HG02623 (cell line): ENCODE results near the gene CFAP92.
"Not testable (repeated sequence)": the region's sequence is repeated elsewhere in the genome, so short reads cannot be mapped to it uniquely, and the experiment has no call there.

Experiments
- ATAC-seq: cut with Tn5 transposase; IDR thresholded peaks from one replicate; pipeline ENCODE4 v1.9.1; 2021; ENCODE audit warnings: moderate library complexity; ENCODE audit not compliant: unreplicated experiment

Gene CFAP92

DNA sequence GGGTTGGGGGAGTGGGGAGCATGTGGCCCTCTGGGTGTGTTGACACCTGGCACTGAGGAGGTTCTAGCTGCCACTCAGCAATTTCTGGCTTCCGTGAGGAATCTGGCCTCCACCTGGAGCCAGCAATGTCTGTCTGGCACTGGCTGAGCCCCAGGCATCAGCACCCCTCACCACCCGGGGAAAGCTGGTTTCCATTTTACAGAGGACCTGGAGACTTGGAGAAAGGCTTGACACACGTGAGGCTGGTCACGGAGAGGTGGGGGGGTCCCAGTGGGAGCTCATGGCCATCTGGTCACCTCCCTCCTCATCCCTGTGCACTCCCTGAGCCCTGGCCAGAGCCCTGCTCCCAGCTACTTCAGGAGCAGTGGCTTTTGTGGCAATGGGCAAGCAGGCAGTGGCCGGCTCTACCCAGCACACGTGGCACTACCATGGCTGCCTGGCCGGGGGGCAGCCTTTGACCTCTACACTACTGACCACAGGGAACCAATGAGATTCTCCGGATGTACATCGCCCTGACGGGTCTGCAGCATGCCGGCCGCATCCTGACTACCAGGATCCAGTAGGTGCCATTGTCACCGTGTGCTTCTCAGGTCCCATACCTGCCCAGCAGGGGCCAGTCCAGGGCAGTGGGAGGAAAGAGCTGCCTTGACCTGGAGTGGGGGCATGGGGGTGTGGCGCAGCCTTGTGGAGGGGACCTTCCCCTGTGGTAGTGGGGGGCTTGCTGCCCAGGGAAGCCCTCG is 86.0 kb downstream of the CFAP92 start:
- no peak for ATAC-seq

DNA sequence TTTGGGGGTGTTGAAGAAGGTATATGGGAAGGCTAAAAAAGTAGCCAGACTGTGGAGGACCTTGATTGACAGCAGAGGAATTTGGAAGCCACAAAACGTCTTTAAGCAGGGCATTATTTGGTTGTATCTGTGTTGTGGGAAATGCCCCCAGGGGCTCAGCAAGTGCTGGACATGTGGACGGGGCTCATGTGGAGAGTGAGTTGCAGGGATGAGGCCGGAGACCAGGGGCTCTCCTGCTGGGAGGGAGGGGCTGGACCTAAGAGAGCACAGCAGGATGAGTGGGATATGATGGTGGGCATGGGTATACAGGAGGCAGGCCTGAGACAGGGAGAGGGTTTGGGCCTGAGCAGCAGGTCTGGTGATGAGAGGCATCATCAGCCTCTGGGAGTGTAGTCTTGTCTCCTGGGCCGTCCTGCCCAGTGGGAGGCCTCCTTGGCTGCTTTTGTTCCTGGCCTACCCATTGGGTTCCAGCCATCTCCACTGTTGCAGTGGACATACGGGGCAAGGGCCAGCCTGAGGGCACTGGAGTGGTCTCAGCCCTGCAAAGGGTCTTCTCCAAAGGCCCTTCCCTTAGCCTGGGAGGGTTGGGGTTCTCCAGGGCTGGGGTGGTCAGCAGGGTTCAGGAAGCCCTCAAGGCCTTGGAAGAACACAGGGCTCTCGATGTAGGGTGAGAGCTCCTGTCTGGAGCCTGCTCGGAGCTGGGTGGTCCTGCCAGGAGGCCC is 86.9 kb downstream of the CFAP92 start:
- ATAC-seq = no peak

DNA sequence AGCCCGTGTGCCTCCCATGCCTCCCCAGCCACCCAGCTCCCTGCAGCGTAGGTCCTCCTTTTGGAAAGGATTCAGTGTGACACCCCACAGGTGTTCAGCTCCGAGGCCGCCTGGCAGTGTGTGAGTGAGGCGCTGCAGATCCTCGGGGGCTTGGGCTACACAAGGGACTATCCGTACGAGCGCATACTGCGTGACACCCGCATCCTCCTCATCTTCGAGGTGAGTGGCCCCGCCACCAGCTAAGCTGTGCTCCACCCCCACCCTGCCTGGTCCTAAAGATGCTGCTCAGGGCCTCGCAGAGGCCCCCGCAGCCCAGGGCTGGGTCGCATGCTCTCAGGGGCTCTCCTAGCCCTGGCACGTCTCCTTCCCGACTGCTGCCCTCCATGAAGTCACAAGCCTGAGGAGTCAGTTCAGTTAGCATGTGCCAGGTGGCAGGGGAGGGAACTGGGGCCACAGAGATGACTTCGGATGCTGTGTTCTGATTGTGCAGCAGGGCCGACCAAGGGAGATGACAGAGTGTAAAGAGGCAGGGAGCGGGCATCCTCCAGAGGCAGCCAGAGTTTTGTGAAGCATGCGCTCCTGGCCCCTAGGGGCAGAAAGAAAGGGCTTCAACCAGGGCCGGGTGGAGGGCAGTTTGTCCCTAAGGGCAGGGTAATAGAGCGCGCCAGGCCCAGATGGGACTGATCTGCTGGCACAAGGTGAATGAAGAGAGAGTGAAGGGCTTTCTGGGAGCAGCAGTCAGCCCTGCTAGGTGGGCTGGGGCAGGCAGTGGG is 87.7 kb downstream of the CFAP92 start:
- ATAC-seq = no peak

DNA sequence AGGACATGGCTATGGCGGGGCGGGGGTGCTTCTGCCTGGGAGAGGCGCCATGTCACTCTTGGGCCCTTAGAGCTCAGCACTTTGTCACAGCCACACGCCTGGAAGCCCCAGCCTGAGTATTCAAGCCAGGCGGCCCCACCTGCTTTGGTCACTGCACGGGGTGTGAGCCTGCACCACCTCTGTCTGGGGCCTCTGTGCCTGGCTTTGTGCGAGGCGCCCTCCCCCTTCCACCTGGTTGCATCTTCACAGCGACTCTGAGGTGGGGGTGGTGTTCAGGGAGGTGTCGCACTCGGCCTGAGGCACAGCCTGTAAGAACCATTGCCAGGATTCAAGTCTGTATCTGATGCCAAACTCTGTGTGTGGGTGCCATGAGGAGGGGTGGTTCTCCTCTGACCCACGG is 90.4 kb downstream of the CFAP92 start:
- ATAC-seq = no peak

DNA sequence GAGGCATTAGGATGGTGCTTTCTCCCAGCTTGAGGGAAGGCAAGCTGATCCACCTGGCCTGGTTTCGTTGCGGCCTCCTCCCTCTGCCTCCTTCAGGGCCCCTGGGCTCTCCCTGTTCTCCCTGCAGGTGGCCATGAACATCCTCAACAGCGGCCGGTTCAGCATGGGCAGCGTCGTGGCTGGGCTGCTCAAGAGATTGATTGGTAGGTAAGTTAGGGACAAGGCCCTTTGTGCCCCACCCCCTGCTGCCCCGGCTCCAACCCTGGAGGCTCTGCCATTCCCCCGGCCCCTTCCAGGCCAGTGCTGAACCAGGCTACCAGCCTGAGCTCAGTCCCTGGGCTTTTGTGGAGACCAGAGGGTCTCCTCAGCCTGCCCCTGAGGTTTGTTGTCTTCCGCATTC is 91.5 kb downstream of the CFAP92 start:
- ATAC-seq = no peak

DNA sequence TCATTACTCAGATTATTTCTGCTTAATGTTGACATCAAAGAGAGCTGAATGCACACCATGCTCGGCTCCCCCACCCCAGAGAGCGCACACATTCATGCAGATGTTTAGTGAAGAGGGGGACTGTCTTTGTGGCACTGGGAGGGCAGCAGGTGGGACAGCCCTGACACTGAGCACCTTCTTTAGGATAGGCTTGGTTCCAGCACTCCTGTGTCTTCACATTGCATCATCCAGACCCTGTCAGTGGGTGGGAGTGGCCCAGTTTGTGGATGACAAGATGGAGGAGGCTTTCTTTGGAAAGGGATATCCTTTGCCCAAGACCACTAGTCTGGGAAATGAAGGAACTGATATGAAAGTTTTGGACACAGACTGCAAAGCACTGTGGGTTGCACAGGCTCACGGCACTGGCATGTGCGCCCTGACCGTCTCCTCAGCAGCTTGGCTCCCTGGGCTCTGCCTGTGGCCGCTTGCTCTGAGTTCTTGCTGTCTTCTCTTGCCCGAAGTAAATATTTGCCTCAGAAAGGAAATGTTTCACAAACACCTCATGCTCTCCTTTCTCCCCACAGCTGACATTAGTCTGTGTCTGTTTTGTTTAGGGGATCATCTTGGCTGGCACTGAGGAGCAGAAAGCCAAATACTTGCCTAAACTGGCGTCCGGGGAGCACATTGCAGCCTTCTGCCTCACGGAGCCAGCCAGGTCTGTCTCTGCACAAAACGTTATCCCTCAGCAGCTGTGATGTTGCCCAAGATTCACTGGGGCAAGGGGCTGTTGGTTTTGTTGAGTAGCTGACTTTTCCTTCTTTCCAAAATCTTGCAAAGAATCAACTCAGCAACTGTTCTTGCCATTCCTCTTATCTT is 97.8 kb downstream of the CFAP92 start:
- ATAC-seq = no peak

DNA sequence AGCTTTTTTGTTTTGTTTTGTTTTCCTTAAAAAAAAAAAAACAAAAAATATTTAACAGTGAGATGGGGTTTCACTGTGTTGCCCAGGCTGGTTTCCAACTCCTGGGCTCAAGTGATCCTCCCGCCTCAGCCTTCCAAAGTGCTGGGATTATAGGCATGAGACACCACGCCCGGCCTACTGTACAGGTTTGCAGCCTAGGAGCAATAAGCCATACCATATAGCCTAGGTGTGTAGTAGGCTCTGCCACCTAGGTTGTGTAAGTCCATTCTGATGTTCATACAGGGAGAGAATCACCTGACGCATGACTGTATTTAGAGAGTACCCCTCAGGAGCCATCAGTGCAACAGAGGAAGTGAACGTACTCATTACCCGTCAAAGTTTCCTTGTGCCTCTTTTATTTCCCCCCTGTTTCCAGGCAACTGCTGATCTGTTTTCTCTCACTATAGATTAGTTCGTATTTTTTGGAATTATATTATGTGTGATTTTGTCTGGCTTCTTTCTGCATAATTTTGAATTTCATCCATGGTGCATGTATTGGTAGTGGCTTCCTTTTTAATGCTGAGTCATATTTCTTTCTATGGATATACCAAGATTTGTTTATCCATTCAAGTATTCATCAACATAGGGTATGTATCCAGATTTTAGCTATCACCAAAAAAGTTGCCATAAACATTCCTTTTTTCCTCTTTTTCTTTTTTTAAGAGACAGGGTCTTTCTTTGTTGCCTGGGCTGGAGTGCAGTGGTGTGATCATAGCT is 104.6 kb downstream of the CFAP92 start:
- no peak for ATAC-seq

DNA sequence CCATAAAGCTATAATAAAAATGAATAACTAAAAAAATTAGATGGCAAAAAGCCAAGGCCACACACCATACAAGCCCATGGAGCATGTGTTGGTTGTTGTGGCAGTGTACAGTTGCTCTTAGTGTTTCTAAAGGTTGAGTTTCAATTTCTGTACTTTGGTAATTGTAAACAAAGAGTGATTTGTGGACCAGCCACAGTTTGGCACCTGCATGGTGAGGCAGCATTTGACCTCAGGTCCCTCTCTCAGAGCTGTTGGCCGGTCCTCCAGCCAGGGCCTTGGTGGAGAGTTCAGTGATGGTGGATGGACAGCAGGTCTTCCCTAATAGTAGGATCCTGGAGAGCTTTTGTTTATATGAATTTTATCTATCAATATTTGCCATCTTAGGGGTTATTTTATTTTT is 108.9 kb downstream of the CFAP92 start:
- ATAC-seq = no peak

DNA sequence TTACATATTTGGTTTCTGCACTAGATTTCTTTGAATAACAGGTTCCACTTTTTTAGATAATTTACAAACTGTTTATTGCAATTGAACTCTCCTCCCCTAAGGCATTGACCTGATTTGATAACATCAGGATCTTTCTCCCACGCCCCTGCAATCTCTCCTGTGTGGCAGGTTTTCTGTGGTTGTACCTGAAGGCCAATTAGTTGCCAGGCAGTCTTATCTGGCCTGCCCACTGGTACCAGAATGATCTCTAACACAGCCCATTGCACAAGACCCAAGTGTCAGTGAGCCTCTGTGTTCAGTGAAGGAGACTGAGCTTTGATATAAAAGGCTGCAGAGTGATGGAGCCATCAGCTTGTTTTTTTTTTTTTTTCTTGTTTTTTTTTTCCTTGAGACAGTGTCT is 111.2 kb downstream of the CFAP92 start:
- ATAC-seq = no peak

DNA sequence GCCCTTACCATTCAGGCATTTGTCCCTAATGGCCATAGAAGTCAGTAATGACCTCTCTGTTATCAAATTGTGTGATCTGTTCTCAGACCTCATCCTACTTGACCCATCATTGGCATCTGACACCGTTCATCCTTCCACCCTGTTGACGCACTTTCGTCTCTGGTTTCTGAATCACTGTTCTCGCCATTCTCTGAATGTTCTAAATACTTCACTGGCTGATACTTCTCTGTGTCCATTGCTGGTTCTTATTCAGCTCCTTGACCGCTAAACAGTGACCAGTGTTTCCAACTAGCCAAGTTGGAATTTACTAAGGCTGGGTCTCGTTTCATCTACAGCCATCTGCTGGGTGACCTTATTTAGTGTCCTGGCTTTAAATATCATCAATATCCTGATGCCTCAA is 112.3 kb downstream of the CFAP92 start:
- no peak for ATAC-seq

DNA sequence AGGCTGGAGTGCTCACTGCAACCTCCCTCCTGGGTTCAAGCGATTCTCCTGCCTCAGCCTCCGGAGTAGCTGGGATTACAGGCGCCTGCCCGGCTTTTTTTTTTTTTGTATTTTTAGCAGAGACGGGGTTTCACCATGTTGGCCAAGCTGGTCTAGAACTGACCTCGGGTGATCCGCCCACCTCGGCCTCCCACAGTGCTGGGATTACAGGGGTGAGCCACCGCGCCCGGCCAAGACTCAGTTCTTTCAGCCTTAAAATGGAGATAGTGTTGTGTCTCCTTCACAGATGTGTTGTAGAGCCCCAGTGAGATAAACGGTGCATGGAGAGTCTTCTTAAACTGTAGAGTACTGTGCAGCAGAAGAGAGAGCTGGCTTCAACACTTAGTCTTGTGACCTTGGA is 113.4 kb downstream of the CFAP92 start:
- ATAC-seq = not testable (repeated sequence)

DNA sequence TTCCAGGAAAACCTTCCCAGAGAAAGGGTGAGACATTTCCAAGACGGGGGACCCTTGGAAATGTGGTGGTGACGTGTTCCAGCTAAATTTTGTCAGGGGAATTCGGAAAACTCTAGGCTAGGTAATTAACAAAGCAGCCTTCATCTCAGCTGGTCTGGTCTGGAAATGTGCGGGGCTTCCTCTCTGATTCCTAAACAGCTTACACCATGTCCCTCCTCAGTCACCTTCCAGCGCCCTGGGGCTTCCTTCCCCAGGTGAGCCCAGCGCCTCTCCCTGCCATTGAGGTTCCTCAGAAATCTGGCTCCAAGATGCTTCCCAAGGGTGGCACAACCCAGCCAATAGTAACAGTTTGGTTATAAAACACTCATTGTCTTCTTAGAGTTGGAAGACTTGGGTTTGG is 113.9 kb downstream of the CFAP92 start:
- no peak for ATAC-seq

DNA sequence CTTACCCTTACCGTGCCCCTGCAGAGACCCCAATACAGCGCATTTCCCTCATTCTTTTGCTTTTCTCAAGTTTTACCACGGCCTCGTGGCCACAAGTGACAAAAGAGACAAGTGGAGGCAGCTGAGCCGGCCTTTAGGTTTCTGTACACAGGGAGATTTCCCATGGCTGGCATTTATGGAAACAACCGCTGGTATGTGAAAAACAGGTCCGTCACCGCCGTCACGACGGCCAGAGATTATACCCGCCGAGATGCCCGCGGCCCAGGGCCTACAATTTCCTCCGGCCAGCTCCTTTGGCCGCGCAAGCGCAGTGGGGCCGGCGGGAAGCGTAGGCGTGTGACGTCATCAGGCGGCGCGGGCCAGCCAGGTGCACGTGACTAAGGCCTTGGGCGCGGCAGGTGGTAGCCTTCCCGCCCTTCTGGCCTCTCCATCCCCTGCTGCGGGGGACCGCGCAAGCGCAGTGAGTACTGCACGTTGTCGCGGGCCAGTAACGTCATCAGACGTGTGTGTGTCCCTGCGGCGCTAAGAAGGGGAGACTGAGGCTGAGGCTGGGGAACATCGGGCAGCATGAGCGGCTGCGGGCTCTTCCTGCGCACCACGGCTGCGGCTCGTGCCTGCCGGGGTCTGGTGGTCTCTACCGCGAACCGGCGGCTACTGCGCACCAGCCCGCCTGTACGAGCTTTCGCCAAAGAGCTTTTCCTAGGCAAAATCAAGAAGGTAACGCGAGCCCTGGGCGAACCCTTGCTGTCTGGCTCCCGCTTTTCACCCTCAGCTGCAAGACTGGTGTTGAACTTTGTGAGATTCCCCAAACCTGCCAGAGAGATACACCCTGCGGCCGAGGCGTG is 114.5 kb downstream of the CFAP92 start, which contains the start of gene ACAD9:
TSS of gene ACAD9 (plus strand) at position 496 of the 845 bp plus-strand sequence. CDS start at position 568, 72 bp downstream.
- peak; percentile 87 for ATAC-seq

DNA sequence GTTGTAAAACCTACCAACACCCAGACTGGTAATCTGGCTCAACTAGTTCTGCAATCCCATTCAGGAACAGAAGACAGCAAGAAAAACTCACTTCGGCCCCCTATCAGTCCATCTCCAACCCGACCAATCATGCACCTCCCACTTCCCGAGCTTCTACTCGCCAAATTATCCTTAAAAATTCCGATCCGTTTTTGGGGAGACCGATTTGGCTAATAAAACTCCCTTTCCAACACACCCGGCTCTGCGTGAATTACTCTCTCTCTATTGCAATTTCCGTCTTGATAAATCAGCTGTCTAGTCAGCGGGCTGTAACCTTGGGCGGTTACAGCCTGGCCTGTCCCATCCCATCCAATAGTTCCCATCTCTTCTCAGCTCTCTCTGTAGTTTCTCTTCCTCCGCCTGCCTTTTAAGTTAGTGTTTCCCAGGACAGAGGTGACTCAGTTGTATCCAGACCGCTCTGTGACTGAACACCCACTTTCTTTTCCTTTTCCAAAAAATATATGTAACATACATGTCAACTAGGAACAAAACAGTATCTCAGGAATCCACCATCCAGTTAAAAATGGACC is 115.2 kb downstream of the CFAP92 start:
- peak; percentile 12 for ATAC-seq

DNA sequence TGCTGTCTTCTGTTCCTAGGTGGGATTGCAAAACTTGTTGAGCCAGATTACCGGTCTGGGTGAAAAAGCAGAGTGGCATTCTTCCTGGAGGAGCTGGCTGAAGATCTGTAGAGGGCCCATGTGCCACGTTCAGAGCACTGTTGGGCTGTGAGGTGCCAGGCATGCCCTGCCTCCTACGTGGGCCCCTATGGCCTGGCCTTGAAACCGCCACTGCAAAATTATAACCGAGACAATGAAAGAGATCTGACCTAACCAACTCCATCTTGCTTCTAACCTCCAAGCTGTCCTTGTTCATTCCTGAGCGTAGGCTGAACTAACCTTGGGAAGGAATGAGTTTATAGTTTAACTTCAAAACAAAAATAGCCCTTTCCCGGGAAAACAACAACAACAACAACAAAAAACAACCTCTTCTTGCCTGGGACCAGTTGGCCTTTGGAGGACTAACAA is 115.8 kb downstream of the CFAP92 start:
- ATAC-seq = no peak

DNA sequence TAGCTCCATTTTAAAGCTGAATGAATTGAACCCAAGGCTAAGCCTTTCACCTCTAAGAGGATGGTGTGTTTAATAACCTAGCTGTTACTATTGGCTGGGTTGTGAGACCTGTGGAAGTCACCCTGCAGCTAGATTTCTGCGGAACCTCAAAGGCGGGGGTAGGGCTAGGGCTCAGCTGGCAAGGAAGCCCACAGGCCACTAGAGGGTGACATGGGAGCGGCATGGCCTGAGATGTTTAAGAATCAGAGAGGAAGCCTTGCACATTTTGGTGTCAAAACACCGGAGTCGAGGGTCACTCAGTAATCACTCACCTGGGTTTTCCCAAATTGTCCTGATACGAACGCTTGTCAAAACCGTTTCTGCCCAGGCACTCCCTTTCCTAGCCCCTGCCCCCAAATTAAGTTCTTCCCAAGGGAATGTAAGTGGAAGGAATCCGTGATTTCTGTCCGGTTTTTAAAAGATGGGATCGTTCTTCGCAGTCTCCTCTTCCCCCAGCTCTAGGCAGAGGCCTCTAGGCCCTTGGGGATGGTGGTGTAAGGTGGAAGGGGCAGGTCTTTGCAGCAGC is 118.2 kb downstream of the CFAP92 start:
- no peak for ATAC-seq

DNA sequence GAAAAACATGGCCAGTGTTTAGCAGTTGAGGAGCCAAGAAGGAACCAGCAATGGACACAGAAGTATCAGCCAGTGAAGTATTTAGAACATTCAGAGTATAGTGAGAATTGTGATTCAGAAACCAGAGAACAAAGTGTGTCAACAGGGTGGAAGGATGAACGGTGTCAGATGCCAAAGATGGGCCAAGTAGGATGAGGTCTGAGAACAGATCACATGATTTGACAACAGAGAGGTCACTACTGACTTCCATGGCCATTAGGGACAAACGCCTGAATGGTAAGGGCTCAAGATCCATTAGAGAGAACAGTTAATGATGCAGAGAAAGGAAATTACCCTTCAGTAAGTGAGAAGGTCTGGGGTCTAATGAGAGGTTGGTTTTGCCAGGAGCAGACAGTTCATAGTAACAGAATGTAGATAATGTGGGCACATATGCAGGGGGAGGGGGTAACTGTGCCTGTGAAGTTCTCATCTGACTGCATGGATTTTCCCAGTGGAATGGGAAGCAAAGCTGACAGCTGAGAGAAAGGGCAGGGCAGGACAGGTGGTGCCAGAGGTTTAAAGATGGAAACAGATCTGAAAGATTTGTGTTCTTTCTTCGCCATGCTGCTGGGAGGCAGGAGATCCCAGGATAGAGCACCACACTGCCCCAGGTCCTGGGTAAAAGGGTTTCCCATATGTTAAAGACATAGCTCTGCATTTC is 119.2 kb downstream of the CFAP92 start:
- ATAC-seq = no peak
